H1 (cell line): ENCODE measurements around the gene GPR176. TPM values are rescaled to one million over a fixed set of nuclear protein-coding genes. Genes with fewer than 3 reads are reported as not detected.

Experiments
- CTCF ChIA-PET: fragments of 300-600 bp; sonication (Branson Sonifier 250); formaldehyde crosslinking; loops from one replicate; lab custom pipeline; 2021; ENCODE audit not compliant: partially characterized antibody; lab: Charles Lee
- POLR2A ChIA-PET: fragments of 300-600 bp; sonication (Branson Sonifier 250); formaldehyde crosslinking; loops from one replicate; lab custom pipeline; 2021; ENCODE audit warnings: inconsistent platforms; ENCODE audit not compliant: partially characterized antibody; lab: Charles Lee
- DNase-seq, 2 experiments: peaks; one replicate each; pipeline versions ENCODE4 v3.0.0 to v3.0.0-alpha.2; 2010 to 2022; ENCODE audit warnings: low spot score in 2 of 2, low read depth in 1 of 2, mixed read lengths in 1 of 2
- FAIRE-seq: peaks from 2 replicates; lab custom pipeline; 2011; peaks lifted over from hg19 to GRCh38; lab: Jason Lieb, UNC
- H2AFZ ChIP-seq: 2 replicates; pipeline ENCODE4 v1.8.1; 2012; ENCODE audit warnings: low read length, inconsistent platforms
- H2AK5ac ChIP-seq: 2 replicates; pipeline ENCODE4 v1.6.1; 2013; ENCODE audit warnings: low read depth, low read length
- H2BK120ac ChIP-seq: replicated peaks from 2 replicates; pipeline ENCODE3; 2013; ENCODE audit warnings: low read depth, low read length, inconsistent platforms
- H2BK12ac ChIP-seq: 2 replicates; pipeline ENCODE4 v1.6.1; 2013; ENCODE audit warnings: low read depth, low read length
- H2BK15ac ChIP-seq: 2 replicates; pipeline ENCODE4 v1.6.1; 2013; ENCODE audit warnings: low read length
- H2BK20ac ChIP-seq: 2 replicates; pipeline ENCODE4 v1.6.1; 2013; ENCODE audit warnings: low read length
- H2BK5ac ChIP-seq: 2 replicates; pipeline ENCODE4 v1.6.1; 2013; ENCODE audit warnings: low read depth, low read length
- H3K14ac ChIP-seq: 2 replicates; pipeline ENCODE4 v1.6.1; 2013; ENCODE audit warnings: inconsistent platforms; ENCODE audit not compliant: insufficient read length
- H3K18ac ChIP-seq: 2 replicates; pipeline ENCODE4 v1.6.1; 2013; ENCODE audit warnings: low read length; ENCODE audit errors: extremely low read depth
- H3K23ac ChIP-seq: 2 replicates; pipeline ENCODE4 v1.6.1; 2013; ENCODE audit warnings: inconsistent platforms; ENCODE audit not compliant: insufficient read length
- H3K23me2 ChIP-seq: 2 replicates; pipeline ENCODE4 v1.6.1; 2013; ENCODE audit warnings: low read depth, low read length
- H3K27ac ChIP-seq: 2 replicates; pipeline ENCODE4 v1.6.1; 2011; ENCODE audit warnings: low read depth, low read length, inconsistent platforms
- H3K27me3 ChIP-seq, 4 experiments: replicated peaks in 1 of 4; 1 replicate in 1 of 4; 2 replicates in 3 of 4; pipeline versions ENCODE4 v1.6.1 to v1.8.1; 2011 to 2013; ENCODE audit warnings: low read length in 3 of 4, mild to moderate bottlenecking in 3 of 4, inconsistent platforms in 2 of 4, mixed read lengths in 2 of 4, moderate library complexity in 1 of 4; ENCODE audit not compliant: control insufficient read depth in 3 of 4, insufficient read depth in 3 of 4; ENCODE audit errors: extremely low read depth in 1 of 4
- H3K36me3 ChIP-seq, 4 experiments: 2 replicates each; pipeline versions ENCODE4 v1.6.1 to v1.8.1; 2011 to 2013; ENCODE audit warnings: mild to moderate bottlenecking in 4 of 4, low read length in 3 of 4, moderate library complexity in 2 of 4, control low read depth in 1 of 4, inconsistent platforms in 1 of 4; ENCODE audit not compliant: insufficient read depth in 4 of 4, control insufficient read depth in 2 of 4
- H3K4ac ChIP-seq: replicated peaks from 2 replicates; pipeline ENCODE3; 2013; ENCODE audit warnings: low read length, low read depth, mixed read lengths, inconsistent platforms; ENCODE audit not compliant: insufficient read length
- H3K4me1 ChIP-seq, 4 experiments: replicated peaks in 1 of 4; 1 replicate in 1 of 4; 2 replicates in 3 of 4; pipeline versions ENCODE4 v1.6.1 to v1.8.1; 2011 to 2013; ENCODE audit warnings: low read length in 3 of 4, inconsistent platforms in 2 of 4, mixed read lengths in 1 of 4; ENCODE audit not compliant: insufficient read depth in 4 of 4, control insufficient read depth in 3 of 4
- H3K4me2 ChIP-seq, 2 experiments: 2 replicates each; pipeline versions ENCODE4 v1.6.1 to v1.8.1; 2011 to 2013; ENCODE audit warnings: low read depth in 2 of 2, low read length in 2 of 2, control low read depth in 1 of 2, inconsistent platforms in 1 of 2, mild to moderate bottlenecking in 1 of 2; ENCODE audit not compliant: insufficient read depth in 1 of 2
- H3K4me3 ChIP-seq, 4 experiments: fragments of 200-600, 300-600 bp in 1 of 4; sonication (generic), shearing (Covaris generic), sonication (Bioruptor Twin) in 1 of 4; 2 replicates each; pipeline versions ENCODE4 v1.5.1 to v1.8.1; 2011 to 2016; ENCODE audit warnings: low read length in 4 of 4, low read depth in 3 of 4, control low read depth in 2 of 4, inconsistent platforms in 2 of 4, mild to moderate bottlenecking in 2 of 4, mixed read lengths in 1 of 4, moderate library complexity in 1 of 4; ENCODE audit not compliant: insufficient read depth in 2 of 4; ENCODE audit errors: extremely low read depth in 1 of 4
- H3K56ac ChIP-seq: replicated peaks from 2 replicates; pipeline ENCODE3; 2013; ENCODE audit warnings: low read depth, mild to moderate bottlenecking, mixed read lengths, low read length, inconsistent platforms; ENCODE audit not compliant: insufficient read length
- H3K79me1 ChIP-seq: 2 replicates; pipeline ENCODE4 v1.6.1; 2013; ENCODE audit warnings: low read depth, low read length, control low read depth
- H3K79me2 ChIP-seq, 2 experiments: 2 replicates each; pipeline versions ENCODE4 v1.6.1 to v1.8.1; 2012 to 2013; ENCODE audit warnings: low read length in 2 of 2, mild to moderate bottlenecking in 2 of 2, inconsistent platforms in 1 of 2; ENCODE audit not compliant: insufficient read depth in 2 of 2, control insufficient read depth in 1 of 2
- H3K9ac ChIP-seq, 4 experiments: replicated peaks in 1 of 4; 1 replicate in 1 of 4; 2 replicates in 3 of 4; pipeline versions ENCODE4 v1.6.1 to v1.8.1; 2011 to 2013; ENCODE audit warnings: low read depth in 3 of 4, low read length in 3 of 4, control low read depth in 2 of 4, mild to moderate bottlenecking in 2 of 4, moderate library complexity in 2 of 4, inconsistent platforms in 1 of 4; ENCODE audit errors: extremely low read depth in 1 of 4
- H3K9me3 ChIP-seq, 2 experiments: 2 replicates each; pipeline versions ENCODE4 v1.6.1 to v1.8.1; 2012 to 2013; ENCODE audit warnings: mild to moderate bottlenecking in 2 of 2, moderate library complexity in 2 of 2, control low read depth in 1 of 2, inconsistent platforms in 1 of 2, low read depth in 1 of 2, low read length in 1 of 2, mixed read lengths in 1 of 2; ENCODE audit not compliant: insufficient read depth in 2 of 2
- H4K20me1 ChIP-seq, 2 experiments: replicated peaks in 1 of 2; 2 replicates each; pipeline versions ENCODE3 to v1.8.1; 2011 to 2013; ENCODE audit warnings: inconsistent platforms in 2 of 2, low read length in 2 of 2, mild to moderate bottlenecking in 1 of 2; ENCODE audit not compliant: insufficient read depth in 2 of 2, control insufficient read depth in 1 of 2
- H4K5ac ChIP-seq: 2 replicates; pipeline ENCODE4 v1.6.1; 2013; ENCODE audit warnings: low read length, low read depth, mixed read lengths, inconsistent platforms; ENCODE audit not compliant: insufficient read length
- H4K8ac ChIP-seq: 2 replicates; pipeline ENCODE4 v1.8.0; 2013; ENCODE audit warnings: mild to moderate bottlenecking, moderate library complexity, low read length, inconsistent platforms; ENCODE audit not compliant: insufficient read depth; ENCODE audit errors: extremely low read depth
- H4K91ac ChIP-seq: replicated peaks from 2 replicates; pipeline ENCODE3; 2013; ENCODE audit warnings: low read length, mixed read lengths, inconsistent platforms; ENCODE audit not compliant: insufficient read length
- NANOG ChIP-seq: IDR thresholded peaks from 2 replicates; pipeline ENCODE4 v1.6.1; 2011; ENCODE audit warnings: low read length, low read depth, mild to moderate bottlenecking, inconsistent platforms; ENCODE audit not compliant: insufficient read depth, poor library complexity, severe bottlenecking
- SUZ12 ChIP-seq: fragments of 200-600 bp; sonication (generic); IDR thresholded peaks from 2 replicates; pipeline ENCODE4 v1.6.1; 2012; ENCODE audit warnings: mild to moderate bottlenecking, inconsistent platforms, low read length, moderate library complexity, mixed read lengths
- WGBS, 2 experiments: shearing (Covaris generic) in 1 of 2; methylation state at CpG; one replicate each; pipeline versions ENCODE4 v1.1.6 to v1.1.7; 2013 to 2015; ENCODE audit warnings: low lambda C conversion rate in 2 of 2, mixed read lengths in 2 of 2, inconsistent platforms in 1 of 2, low coverage in 1 of 2, missing lambda C conversion rate in 1 of 2; ENCODE audit not compliant: insufficient replicate concordance in 2 of 2, insufficient coverage in 1 of 2, insufficient read length in 1 of 2; ENCODE audit errors: extremely low coverage in 1 of 2, missing lambda C conversion rate in 1 of 2; 5-methylcytosine and 5-hydroxymethylcytosine counted together
- polyA plus RNA-seq, 7 experiments: library from polyadenylated mRNA; depleted of rRNA in 3 of 7; stranded (reverse) in 5 of 7; unstranded in 2 of 7; fragments of >200 nt in 5 of 7; fragments of 200-250 nt in 2 of 7; gene quantifications; 1 replicate in 5 of 7; 2 replicates in 1 of 7; 4 replicates in 1 of 7; pipeline versions ENCODE4 v1.2.1 to v1.2.3, GENCODE V29; 2011 to 2013; ENCODE audit warnings: missing spikeins in 2 of 7, mixed read lengths in 2 of 7
- total RNA-seq: library from RNA; stranded (reverse); fragmentation: NEBNext Ultra II Directional; extraction: Animal tissue kit (Norgen Biotek cat#: 25700); gene quantifications from 2 replicates; pipeline ENCODE4 v1.2.1, GENCODE V29; 2021

GPR176 gene
- total and polyA plus RNA-seq, 2 of the 8 experiments (the other 6 are each of a cell fraction or from before 2014, with no cell fraction given), result 190 to 281 TPM

GRCh38 chr15:39968273-39969001, 48.4 kb upstream of the GPR176 start:
- no peak overlapping the region for H2BK12ac ChIP-seq
- H2BK15ac ChIP-seq, result no peak overlapping the region
- H3K4me2 ChIP-seq, result no peak overlapping the region
- H4K5ac ChIP-seq, result no peak overlapping the region
- ChIA-PET CTCF (interaction anchor here (0.6 to 1.4 kb wide), 4 partner anchors 10 to 77 kb away, joined by 3 read pairs; no protein-coding TSS in a partner anchor), POLR2A (interaction anchor here (0.6 to 1.2 kb wide), 3 partner anchors 13 to 312 kb away, joined by 3 read pairs; partner anchors contain the start of gene BUB1B)
- H3K36me3 ChIP-seq, result peaks cover 10 to 37% (median 33%) of the 10 kb centered on the region in 4 experiments; a peak in 7 of 8 replicates
- H2AFZ ChIP-seq, result no peak overlapping the region
- 94 to 100% methylated on average over 1 to 3 of the region's 3 CpGs for WGBS, 2 experiments
- H4K8ac ChIP-seq, result no peak overlapping the region
- no peak overlapping the region for H2AK5ac ChIP-seq
- TF ChIP-seq SUZ12, result no peak
- TF ChIP-seq NANOG, result no peak
- H4K20me1 ChIP-seq, result peaks cover 2 to 3% of the 10 kb centered on the region in 2 experiments
- no peak overlapping the region for H4K91ac ChIP-seq
- no peak overlapping the region for H2BK120ac ChIP-seq
- no peak overlapping the region for H2BK20ac ChIP-seq
- 0 out of 4 replicates have a peak, but pooled peaks cover 0 to 5% of the 10 kb centered on the region in 2 experiments for H3K79me2 ChIP-seq
- no peaks in the 10 kb centered on the region for H3K9me3 ChIP-seq
- H3K23ac ChIP-seq, result no peak overlapping the region
- H3K23me2 ChIP-seq, result no peaks in the 10 kb centered on the region
- DNase-seq (no peak), FAIRE-seq (no peak)
- no peak overlapping the region for H3K4ac ChIP-seq
- H3K14ac ChIP-seq, result no peak overlapping the region
- no peak overlapping the region for H3K27ac ChIP-seq
- no peak overlapping the region for H3K56ac ChIP-seq
- H3K9ac ChIP-seq, result no peak overlapping the region
- no peaks in the 10 kb centered on the region for H3K27me3 ChIP-seq
- no peak overlapping the region for H2BK5ac ChIP-seq
- no peaks in the 10 kb centered on the region for H3K4me1 ChIP-seq
- H3K79me1 ChIP-seq, result no peaks in the 10 kb centered on the region
- no peak overlapping the region for H3K18ac ChIP-seq
- no peak overlapping the region for H3K4me3 ChIP-seq
